H9 (cell line): ENCODE data around the gene OR9Q1. TPM values are rescaled to one million over a fixed set of nuclear protein-coding genes. Genes with fewer than 3 reads are reported as not detected.

Source experiments
- DNase-seq: peaks from one replicate; pipeline ENCODE4 v3.0.0-alpha.2; 2017
- H2AFZ ChIP-seq: one replicate; pipeline ENCODE4 v1.6.1; 2013; ENCODE audit warnings: mild to moderate bottlenecking, low read length, control low read depth, moderate library complexity
- H2AK5ac ChIP-seq: 2 replicates; pipeline ENCODE4 v1.6.1; 2013; ENCODE audit warnings: low read length, control low read depth, mixed read lengths; ENCODE audit not compliant: insufficient read length
- H2BK120ac ChIP-seq: one replicate; pipeline ENCODE4 v1.6.1; 2013; ENCODE audit warnings: low read depth, mild to moderate bottlenecking, low read length, control low read depth, inconsistent platforms; ENCODE audit not compliant: poor library complexity, severe bottlenecking
- H2BK12ac ChIP-seq: 2 replicates; pipeline ENCODE4 v1.6.1; 2013; ENCODE audit warnings: low read length, control low read depth, mixed read lengths, low read depth; ENCODE audit not compliant: insufficient read length
- H2BK15ac ChIP-seq: 2 replicates; pipeline ENCODE4 v1.6.1; 2013; ENCODE audit warnings: low read depth, low read length, control low read depth
- H2BK20ac ChIP-seq: one replicate; pipeline ENCODE4 v1.6.1; 2013; ENCODE audit warnings: low read depth, mild to moderate bottlenecking, low read length, control low read depth, inconsistent platforms; ENCODE audit not compliant: poor library complexity, severe bottlenecking
- H2BK5ac ChIP-seq: 2 replicates; pipeline ENCODE4 v1.6.1; 2013; ENCODE audit warnings: low read length, control low read depth, mixed read lengths; ENCODE audit not compliant: insufficient read length
- H3K14ac ChIP-seq: 2 replicates; pipeline ENCODE4 v1.6.1; 2013; ENCODE audit warnings: low read length, control low read depth; ENCODE audit not compliant: insufficient read depth
- H3K18ac ChIP-seq: 2 replicates; pipeline ENCODE4 v1.6.1; 2013; ENCODE audit warnings: low read depth, mild to moderate bottlenecking, mixed read lengths, low read length, control low read depth; ENCODE audit not compliant: insufficient read length
- H3K23ac ChIP-seq: 2 replicates; pipeline ENCODE4 v1.6.1; 2013; ENCODE audit warnings: low read length, control low read depth, mixed read lengths, low read depth; ENCODE audit not compliant: insufficient read length
- H3K23me2 ChIP-seq: 2 replicates; pipeline ENCODE4 v1.6.1; 2013; ENCODE audit warnings: low read depth, mild to moderate bottlenecking, mixed read lengths, low read length, control low read depth; ENCODE audit not compliant: insufficient read length, poor library complexity, severe bottlenecking
- H3K27ac ChIP-seq: 2 replicates; pipeline ENCODE4 v1.5.1; 2013; ENCODE audit warnings: low read length, control low read depth, mixed read lengths, low read depth; ENCODE audit not compliant: insufficient read length
- H3K27me3 ChIP-seq: 2 replicates; pipeline ENCODE4 v1.6.1; 2013; ENCODE audit warnings: low read length, control low read depth, inconsistent platforms; ENCODE audit not compliant: insufficient read depth
- H3K4ac ChIP-seq: 2 replicates; pipeline ENCODE4 v1.6.1; 2013; ENCODE audit warnings: low read depth, mild to moderate bottlenecking, control low read depth, inconsistent platforms, low read length, moderate library complexity
- H3K4me1 ChIP-seq: 2 replicates; pipeline ENCODE4 v1.6.1; 2013; ENCODE audit warnings: low read length, control low read depth, inconsistent platforms; ENCODE audit not compliant: insufficient read depth
- H3K4me2 ChIP-seq: 2 replicates; pipeline ENCODE4 v1.6.1; 2013; ENCODE audit warnings: low read length, control low read depth, mixed read lengths; ENCODE audit not compliant: insufficient read length, insufficient read depth
- H3K56ac ChIP-seq: 2 replicates; pipeline ENCODE4 v1.6.1; 2013; ENCODE audit warnings: low read depth, mild to moderate bottlenecking, mixed read lengths, low read length, control low read depth; ENCODE audit not compliant: insufficient read length
- H3K79me1 ChIP-seq: 2 replicates; pipeline ENCODE4 v1.6.1; 2013; ENCODE audit warnings: low read depth, mild to moderate bottlenecking, moderate library complexity, low read length, control low read depth, inconsistent platforms; ENCODE audit not compliant: insufficient read depth, poor library complexity, severe bottlenecking
- H3K79me2 ChIP-seq: 2 replicates; pipeline ENCODE4 v1.6.1; 2013; ENCODE audit warnings: low read length, control low read depth, inconsistent platforms; ENCODE audit not compliant: insufficient read depth
- H3K9ac ChIP-seq: 2 replicates; pipeline ENCODE4 v1.6.1; 2013; ENCODE audit warnings: low read length, control low read depth, mixed read lengths; ENCODE audit not compliant: insufficient read length; ENCODE audit errors: extremely low read depth
- H3K9me3 ChIP-seq: one replicate; pipeline ENCODE4 v1.6.1; 2013; ENCODE audit warnings: low read depth, low read length, inconsistent platforms; ENCODE audit not compliant: control insufficient read depth
- H3T11ph ChIP-seq: one replicate; pipeline ENCODE4 v1.6.1; 2013; ENCODE audit warnings: mild to moderate bottlenecking, low read length, control low read depth, inconsistent platforms
- H4K20me1 ChIP-seq: one replicate; pipeline ENCODE4 v1.6.1; 2013; ENCODE audit not compliant: control insufficient read depth, insufficient read length, insufficient read depth
- H4K5ac ChIP-seq: 2 replicates; pipeline ENCODE4 v1.6.1; 2013; ENCODE audit warnings: low read depth, mild to moderate bottlenecking, mixed read lengths, low read length, control low read depth; ENCODE audit not compliant: insufficient read length
- H4K8ac ChIP-seq: replicated peaks from 2 replicates; pipeline ENCODE4 v1.6.1; 2013; ENCODE audit warnings: low read length, control low read depth, mixed read lengths, low read depth; ENCODE audit not compliant: insufficient read length
- H4K91ac ChIP-seq: 2 replicates; pipeline ENCODE4 v1.6.1; 2013; ENCODE audit warnings: low read depth, mild to moderate bottlenecking, moderate library complexity, mixed read lengths, low read length, control low read depth; ENCODE audit not compliant: insufficient read length
- H3K27ac Mint-ChIP-seq, 3 experiments: 2 replicates in 2 of 3; 3 replicates in 1 of 3; pipeline ENCODE4 v1.8.0; 2020 to 2021; ENCODE audit warnings: mixed read lengths in 3 of 3, mild to moderate bottlenecking in 1 of 3, moderate library complexity in 1 of 3
- H3K27me3 Mint-ChIP-seq: 2 replicates; pipeline ENCODE4 v1.8.0; 2021; ENCODE audit warnings: low read depth, mild to moderate bottlenecking, moderate library complexity, mixed read lengths
- H3K36me3 Mint-ChIP-seq, 3 experiments: 2 replicates in 2 of 3; 3 replicates in 1 of 3; pipeline ENCODE4 v1.8.0; 2020 to 2021; ENCODE audit warnings: low read depth in 3 of 3, mixed read lengths in 3 of 3; ENCODE audit not compliant: insufficient read depth in 1 of 3
- H3K4me1 Mint-ChIP-seq, 2 experiments: 2 replicates each; pipeline ENCODE4 v1.8.0; 2020; ENCODE audit warnings: mixed read lengths in 2 of 2
- H3K4me3 Mint-ChIP-seq, 2 experiments: 2 replicates in 1 of 2; 3 replicates in 1 of 2; pipeline ENCODE4 v1.8.0; 2020 to 2021; ENCODE audit warnings: mild to moderate bottlenecking in 2 of 2, mixed read lengths in 2 of 2, moderate library complexity in 1 of 2
- H3K9me3 Mint-ChIP-seq, 2 experiments: 2 replicates in 1 of 2; 3 replicates in 1 of 2; pipeline ENCODE4 v1.8.0; 2020; ENCODE audit warnings: mild to moderate bottlenecking in 2 of 2, mixed read lengths in 2 of 2, moderate library complexity in 1 of 2
- WGBS: extraction: QIAGEN DNeasy Blood & Tissue Kit; methylation state at CpG from one replicate; pipeline ENCODE4 v1.1.7; 2013; ENCODE audit warnings: missing lambda C conversion rate, low lambda C conversion rate, mixed read lengths; ENCODE audit not compliant: insufficient read length; ENCODE audit errors: extremely low coverage; 5-methylcytosine and 5-hydroxymethylcytosine counted together
- total RNA-seq: library from RNA; stranded (reverse); gene quantifications from 2 replicates; pipeline ENCODE4 v1.2.1, GENCODE V29; 2021
- TF ChIP-seq, protein P1 (sequence below): fragments of 200-600 bp; sonication (generic); conservative IDR thresholded peaks from 3 replicates; pipeline ENCODE4 v1.8.0; 2021; ENCODE audit warnings: antibody characterized with exemption, mild to moderate bottlenecking

The OR9Q1 gene
- total RNA-seq, 1 experiment from 2014 or later, result not detected

DNA sequence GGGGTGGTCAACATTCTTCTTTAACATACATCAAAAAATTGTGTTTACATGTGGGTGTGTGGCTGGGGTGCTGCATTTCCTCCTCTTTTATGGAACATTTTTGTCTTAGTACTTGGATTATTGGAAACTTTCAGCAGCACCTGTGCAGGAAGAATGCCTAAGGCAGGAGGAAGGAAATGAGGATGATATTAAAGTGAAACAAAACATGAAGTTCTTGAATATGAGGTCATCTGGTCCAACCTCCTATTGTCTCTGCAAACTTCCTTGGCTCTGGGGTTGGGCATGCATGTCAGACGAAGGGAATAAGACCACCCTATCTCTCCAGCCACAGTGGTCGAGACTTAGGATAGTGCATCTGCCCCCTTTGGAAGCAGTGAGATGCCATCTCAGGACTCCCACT, 20.6 kb upstream of the OR9Q1 start:
- Histone ChIP-seq H4K91ac (no peak overlapping the region), H2BK5ac (no peak overlapping the region), H2BK15ac (no peak overlapping the region), H3K79me2 (no peaks in the 10 kb centered on the region), H3K14ac (no peak overlapping the region), H4K20me1 (no peaks in the 10 kb centered on the region), H4K8ac (no peak overlapping the region), H3K27me3 (no peaks in the 10 kb centered on the region), H3T11ph (no peak overlapping the region), H3K9me3 (no peaks in the 10 kb centered on the region), H3K79me1 (no peaks in the 10 kb centered on the region), H3K18ac (no peak overlapping the region), H4K5ac (no peak overlapping the region), H3K23me2 (no peaks in the 10 kb centered on the region), H2BK12ac (no peak overlapping the region), H3K4ac (no peak overlapping the region), H3K23ac (no peak overlapping the region), H2AK5ac (no peak overlapping the region), H2AFZ (no peak overlapping the region), H3K27ac (no peak overlapping the region), H3K9ac (no peak overlapping the region), H3K4me1 (no peaks in the 10 kb centered on the region; the same call in 1 of the 2 replicates), H2BK20ac (no peak overlapping the region), H3K56ac (no peak overlapping the region), H2BK120ac (no peak overlapping the region), H3K4me2 (no peak overlapping the region)
- Mint-ChIP-seq H3K9me3 (peaks cover 9 to 13% of the 10 kb centered on the region in 2 experiments), H3K27me3 (no peaks in the 10 kb centered on the region; the same call in 1 of the 2 replicates), H3K27ac (no peak overlapping the region), H3K4me3 (no peak overlapping the region), H3K36me3 (peaks cover 0 to 12% (median 5%) of the 10 kb centered on the region in 3 experiments; a peak in 4 of 7 replicates), H3K4me1 (peaks cover 4 to 10% of the 10 kb centered on the region in 2 experiments)
- no CpG with 5 or more reads among the region's 2 CpGs for WGBS
- TF ChIP-seq, protein P1, sequence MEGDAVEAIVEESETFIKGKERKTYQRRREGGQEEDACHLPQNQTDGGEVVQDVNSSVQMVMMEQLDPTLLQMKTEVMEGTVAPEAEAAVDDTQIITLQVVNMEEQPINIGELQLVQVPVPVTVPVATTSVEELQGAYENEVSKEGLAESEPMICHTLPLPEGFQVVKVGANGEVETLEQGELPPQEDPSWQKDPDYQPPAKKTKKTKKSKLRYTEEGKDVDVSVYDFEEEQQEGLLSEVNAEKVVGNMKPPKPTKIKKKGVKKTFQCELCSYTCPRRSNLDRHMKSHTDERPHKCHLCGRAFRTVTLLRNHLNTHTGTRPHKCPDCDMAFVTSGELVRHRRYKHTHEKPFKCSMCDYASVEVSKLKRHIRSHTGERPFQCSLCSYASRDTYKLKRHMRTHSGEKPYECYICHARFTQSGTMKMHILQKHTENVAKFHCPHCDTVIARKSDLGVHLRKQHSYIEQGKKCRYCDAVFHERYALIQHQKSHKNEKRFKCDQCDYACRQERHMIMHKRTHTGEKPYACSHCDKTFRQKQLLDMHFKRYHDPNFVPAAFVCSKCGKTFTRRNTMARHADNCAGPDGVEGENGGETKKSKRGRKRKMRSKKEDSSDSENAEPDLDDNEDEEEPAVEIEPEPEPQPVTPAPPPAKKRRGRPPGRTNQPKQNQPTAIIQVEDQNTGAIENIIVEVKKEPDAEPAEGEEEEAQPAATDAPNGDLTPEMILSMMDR, result no peak
- DNase-seq, result no peak
